Muscle of back (tissue), 11 donors: Measurements from ENCODE around the gene ROS1. TPM values are rescaled to one million over a fixed set of nuclear protein-coding genes. Genes with fewer than 3 reads are reported as not detected.
"Not testable (repeated sequence)": the region's sequence is repeated elsewhere in the genome, so short reads cannot be mapped to it uniquely, and the experiment has no call there.

Experiments
- DNase-seq, 3 donors: peaks; one replicate each; pipeline versions ENCODE4 v3.0.0 to v3.0.0-alpha.2; 2013
- polyA plus RNA-seq, 10 donors: library from polyadenylated mRNA; unstranded; fragments of 120-200 nt; gene quantifications; one replicate each; pipeline ENCODE4 v1.2.1, GENCODE V29; 2013; ENCODE audit not compliant: insufficient read length in 10 of 10

ROS1 gene
- polyA plus RNA-seq, 10 donors = 0.05 to 0.40 (median 0.14) TPM

- DNase-seq = peak in 1 of 3 donors; percentile 62
Observed at GRCh38 chr6:117267766-117268534, 157.8 kb downstream of the ROS1 start.

- peak in 1 of 3 donors; percentile 30 for DNase-seq
Observed at GRCh38 chr6:117267054-117267347, 158.7 kb downstream of the ROS1 start.

- DNase-seq = no peak
Observed at GRCh38 chr6:117266257-117267053, 159.3 kb downstream of the ROS1 start.

GRCh38 chr6:117265410-117266256 lies 160.1 kb downstream of the ROS1 start, which contains the start of gene VGLL2:
TSS of gene VGLL2 (plus strand) at chr6:117265558. CDS start at chr6:117265764, 206 bp downstream.
- DNase-seq = peak; percentile 73 to 85 (median 78)

- DNase-seq = peak in 1 of 3 donors; percentile 59
Observed at GRCh38 chr6:117264692-117265409, 160.9 kb downstream of the ROS1 start.

- no peak for DNase-seq
Observed at GRCh38 chr6:117264369-117264691, 161.4 kb downstream of the ROS1 start.

- DNase-seq = no peak
Observed at GRCh38 chr6:117263353-117263927, 162.3 kb downstream of the ROS1 start.

- DNase-seq = no peak
Observed at GRCh38 chr6:117262799-117263198, 162.9 kb downstream of the ROS1 start.

- no peak for DNase-seq
Observed at GRCh38 chr6:117253785-117254184, 172.0 kb downstream of the ROS1 start.

- DNase-seq = not testable (repeated sequence)
Observed at GRCh38 chr6:117244979-117245378, 180.8 kb downstream of the ROS1 start.

GRCh38 chr6:117244571-117244970 lies 181.2 kb downstream of the ROS1 start:
- DNase-seq = not testable (repeated sequence)

Other genes starting within 250 kb of the ROS1 start
- 100 to 1,000 TPM in 5 of 10 donors, 10 to 100 TPM in 5; 58.4 to 140 (median 104) TPM for gene VGLL2, start 160.4 kb downstream of the ROS1 start, polyA plus RNA-seq
- gene DCBLD1, start 56.7 kb upstream of the ROS1 start, polyA plus RNA-seq = 1 to 10 TPM; 5.5 to 9.2 (median 7.1) TPM
- gene GOPC, start 176.6 kb upstream of the ROS1 start, polyA plus RNA-seq = 10 to 100 TPM; 38.4 to 56.7 (median 48.9) TPM
- 10 to 100 TPM; 19.0 to 25.9 (median 21.6) TPM for gene NUS1, start 249.5 kb upstream of the ROS1 start, polyA plus RNA-seq